ENCODE data around the gene SLC25A4.
"Not testable (repeated sequence)": the region's sequence is repeated elsewhere in the genome, so short reads cannot be mapped to it uniquely, and the experiment has no call there.

SLC25A4 gene

DNA sequence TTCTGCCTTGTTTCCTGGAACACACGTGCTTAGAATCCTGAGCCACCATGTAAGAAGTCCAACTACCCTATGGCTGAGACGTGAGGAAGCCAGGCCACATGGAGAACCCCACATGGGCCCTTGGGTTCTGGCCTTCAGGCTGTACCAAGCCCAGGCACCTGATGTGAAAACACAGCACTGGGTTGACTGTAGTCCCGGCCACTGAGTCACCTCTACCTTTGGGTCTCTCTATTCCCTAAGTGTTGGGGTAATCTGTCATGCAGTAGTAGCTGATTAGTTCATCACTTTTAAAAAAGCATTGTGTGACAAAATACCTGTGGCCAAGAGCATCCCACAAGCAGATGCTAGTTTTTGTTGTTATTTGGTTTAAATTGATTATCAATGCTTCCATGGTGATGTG lies 36.4 kb downstream of the SLC25A4 start:
- DNase-seq: no peak

DNA sequence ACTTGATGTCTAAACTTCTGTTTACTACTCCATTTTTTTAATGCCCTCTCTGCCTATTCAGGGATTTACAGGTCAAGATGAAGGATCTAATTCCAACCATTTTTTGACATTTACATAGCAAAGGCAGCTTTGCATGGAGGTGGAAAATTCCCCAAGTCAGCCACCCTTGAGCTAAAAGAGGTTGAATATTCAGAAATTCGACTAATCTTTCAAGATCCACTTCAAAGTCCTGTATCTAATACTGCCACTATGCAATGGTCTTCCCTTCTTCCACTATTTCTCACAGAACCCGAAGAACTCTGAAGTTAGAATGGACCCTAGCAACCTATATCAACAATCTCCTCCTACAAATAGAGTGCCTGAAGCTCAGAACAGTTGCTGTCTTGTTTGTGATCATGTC lies 39.2 kb downstream of the SLC25A4 start:
- no peak for DNase-seq

DNA sequence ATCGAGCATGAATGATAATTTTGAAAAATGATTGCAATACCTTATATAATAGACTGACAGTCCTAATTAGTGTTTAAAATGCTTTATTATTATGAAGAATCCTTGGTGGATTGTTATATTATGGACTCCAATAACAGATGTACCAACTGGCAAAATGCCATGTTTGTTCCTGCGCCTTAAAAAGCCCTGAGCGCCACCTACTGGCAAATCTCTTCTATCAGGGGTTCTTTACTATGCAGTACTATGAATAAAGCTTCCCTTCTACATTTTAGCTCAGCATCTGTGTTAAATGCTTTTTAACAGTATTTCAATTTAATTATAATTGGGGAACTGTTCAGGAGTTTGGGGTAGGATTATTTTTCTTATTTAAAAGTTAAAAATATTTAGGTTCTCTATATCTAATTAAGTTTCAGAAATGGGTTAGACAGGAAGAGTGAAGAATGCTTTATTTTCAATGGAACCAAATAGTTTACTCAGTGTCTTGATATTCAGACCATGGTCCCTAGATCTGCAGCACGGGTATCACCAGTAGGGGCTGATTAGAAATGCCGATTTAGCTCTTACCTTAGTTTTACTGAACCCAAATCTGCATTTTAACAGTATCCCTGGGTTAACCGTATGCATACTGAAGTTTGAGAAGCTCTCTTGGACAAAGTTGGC lies 40.7 kb downstream of the SLC25A4 start:
- peak; percentile 6 for DNase-seq

DNA sequence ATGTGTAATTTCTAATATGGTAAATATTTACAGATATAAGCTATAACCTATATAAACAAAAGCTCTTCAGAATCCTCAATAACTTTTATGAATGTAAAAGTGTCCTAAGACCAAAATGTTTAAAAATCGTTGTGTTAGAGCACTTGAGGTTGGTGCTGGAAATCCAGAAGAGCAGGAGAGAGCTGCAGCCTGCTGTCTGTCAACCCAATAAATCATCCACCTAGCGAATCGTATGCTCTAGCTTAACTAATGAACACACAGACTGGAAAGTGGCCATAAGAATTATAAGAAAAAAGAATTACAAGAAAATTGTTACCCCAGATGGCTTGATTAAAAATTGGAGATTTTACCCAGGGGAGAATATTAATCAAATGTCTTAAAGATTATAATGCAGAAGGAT lies 43.7 kb downstream of the SLC25A4 start:
- DNase-seq: no peak

DNA sequence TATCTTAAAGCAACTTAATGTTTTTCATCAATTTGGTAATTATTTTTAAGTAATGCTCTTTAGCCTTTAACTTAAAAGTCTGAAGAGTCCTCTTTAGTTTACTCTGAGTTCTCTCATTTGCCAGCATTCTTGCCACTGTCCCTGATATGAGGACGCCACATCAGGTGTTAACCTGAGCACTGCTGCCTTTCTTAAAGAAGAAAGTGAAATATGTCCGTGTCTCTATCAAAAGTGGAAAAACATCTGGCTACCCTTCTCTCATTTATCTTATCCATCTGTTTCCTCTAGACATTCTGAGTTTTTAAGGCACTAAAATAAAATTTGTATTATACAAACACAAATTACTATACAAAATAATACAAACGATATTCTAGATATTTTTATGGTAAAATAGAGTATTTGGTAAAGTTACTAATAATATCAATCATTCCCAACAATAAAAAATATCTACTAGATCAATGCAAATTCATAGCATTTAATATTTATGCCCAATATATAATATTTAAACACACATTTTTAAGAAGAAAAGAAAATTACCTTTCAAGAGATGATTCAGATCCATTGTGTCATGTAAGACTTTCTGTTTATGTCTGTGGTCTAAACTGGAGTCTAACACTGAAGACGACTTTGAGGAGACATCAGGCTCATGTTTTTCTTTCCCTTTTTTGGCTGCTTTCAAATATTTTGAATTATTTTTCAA lies 46.7 kb downstream of the SLC25A4 start:
- DNase-seq: no peak

DNA sequence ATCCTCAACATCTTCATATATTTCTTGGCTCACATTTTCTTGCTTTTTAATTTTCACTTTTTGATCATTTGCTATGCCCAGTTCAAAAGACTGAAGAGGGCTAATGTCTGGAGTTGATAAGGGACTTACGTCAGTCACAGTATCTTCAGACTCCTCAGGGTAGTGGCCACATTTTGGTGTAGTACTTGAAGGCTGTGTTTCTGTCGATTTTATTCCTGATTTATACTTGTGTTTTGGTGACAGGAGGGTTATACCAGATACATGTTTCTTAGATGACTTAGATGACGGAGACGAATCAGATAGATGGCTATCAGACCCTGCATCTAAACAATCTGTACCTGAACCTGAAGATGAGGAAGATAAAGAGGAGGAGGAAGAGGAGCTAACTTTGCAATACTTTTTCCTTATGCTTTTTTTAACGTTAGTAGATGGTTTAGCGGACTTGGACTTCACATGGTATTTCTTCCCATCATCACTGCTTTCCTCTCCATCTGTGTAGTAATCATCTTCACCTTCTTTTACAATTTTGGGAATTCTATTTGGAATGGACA lies 47.3 kb downstream of the SLC25A4 start:
- no peak for DNase-seq

DNA sequence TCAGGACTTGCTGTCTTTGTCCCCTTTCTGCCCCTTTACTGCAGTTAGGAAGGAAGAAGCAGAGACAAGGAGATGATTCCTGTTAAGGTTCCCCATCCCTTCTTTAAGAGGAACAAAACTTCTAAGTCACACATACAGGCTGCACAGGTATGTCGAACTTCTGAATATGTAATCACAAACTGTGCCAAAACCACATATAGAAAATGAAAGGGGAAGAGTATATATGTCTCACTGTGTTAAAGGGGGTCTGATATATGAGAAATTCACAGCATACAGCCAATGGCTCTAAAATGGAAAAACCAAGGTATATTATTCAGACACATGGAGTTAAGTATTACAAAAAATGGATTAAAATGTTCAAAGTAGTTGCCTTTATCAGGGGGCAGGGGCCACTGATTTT lies 49.0 kb downstream of the SLC25A4 start:
- DNase-seq: no peak

DNA sequence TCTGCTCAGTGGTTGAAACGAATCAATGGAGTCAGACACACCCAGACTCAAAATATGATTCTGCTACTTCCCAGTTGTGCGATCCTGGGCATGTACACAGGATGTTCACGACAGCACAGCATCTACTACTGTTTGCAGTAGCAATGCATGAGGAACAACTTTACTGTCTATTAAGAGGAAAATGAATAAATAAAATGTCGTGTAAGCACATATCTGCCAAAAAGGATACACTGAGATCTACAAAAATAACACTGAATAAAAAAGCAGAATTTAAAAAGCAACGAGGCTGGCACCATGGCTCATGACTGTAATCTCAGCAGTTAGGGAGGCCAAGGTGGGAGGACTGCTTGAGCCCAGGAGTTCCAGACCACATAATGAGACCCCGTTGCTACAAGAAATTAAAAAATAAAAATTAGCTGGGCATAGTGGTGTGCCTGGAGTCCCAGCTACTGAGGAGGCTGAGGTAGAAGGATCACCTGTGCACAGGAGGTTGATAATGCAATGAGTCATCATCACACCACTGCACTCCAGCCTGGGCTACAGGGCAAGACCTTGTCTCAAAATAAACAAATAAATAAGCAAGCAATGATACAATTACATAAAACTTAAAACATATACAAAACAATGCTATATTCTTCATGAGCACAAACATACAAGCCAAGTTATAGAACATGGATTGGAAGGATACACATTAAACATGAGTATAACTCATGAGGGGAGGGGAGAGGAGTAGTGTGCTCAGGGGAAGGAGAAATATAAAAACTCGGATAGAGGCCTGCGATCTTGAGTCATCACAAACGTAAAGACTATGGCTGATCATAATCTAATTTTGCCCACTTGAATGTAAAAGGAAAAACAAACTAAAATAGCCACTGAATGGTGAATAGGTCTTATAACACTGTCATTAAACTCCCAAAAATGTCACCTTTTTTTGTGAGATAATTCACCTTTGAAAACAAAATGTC lies 52.1 kb downstream of the SLC25A4 start:
- DNase-seq: no peak

DNA sequence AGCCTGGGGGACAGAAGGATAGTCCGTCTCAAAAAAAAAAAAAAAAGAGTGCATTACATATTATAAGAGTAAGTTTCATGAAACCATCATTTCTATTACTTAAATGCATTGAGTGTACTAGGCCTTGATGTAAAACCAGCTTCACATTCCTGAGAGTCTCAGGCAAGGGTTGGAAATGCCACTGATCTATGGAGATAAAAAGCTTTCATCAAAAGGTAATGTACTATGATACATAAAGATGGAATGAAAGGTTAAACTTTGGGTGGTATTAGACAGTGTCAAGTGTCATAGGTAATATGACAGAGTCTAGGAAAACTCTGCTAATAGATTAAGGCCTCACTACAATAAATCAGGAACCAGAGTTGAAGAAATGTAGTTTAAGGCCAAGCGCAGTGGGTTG lies 53.4 kb downstream of the SLC25A4 start:
- DNase-seq: no peak

DNA sequence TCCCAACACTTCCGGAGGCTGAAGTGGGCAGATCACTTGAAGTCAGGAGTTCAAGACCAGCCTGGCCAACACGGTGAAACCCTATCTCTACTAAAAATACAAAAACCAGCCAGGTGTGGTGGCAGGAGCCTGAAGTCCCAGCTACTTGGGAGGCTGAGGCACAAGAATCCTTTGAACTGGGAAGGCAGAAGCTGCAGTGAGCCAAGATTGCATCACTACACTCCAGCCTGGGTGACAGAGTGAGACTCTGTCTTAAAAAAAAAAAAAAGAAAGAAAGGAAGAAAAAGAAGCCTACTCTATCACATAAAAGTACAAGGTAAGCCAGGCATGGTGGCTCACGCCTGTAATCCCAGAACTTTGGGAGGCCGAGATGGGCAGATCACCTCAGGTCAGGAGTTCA lies 55.1 kb downstream of the SLC25A4 start:
- DNase-seq: not testable (repeated sequence)

Measured in right kidney (tissue), 1 donor.